GM12864 (cell line): ENCODE measurements around the gene CCRL2.
"Not testable (repeated sequence)": the region's sequence is repeated elsewhere in the genome, so short reads cannot be mapped to it uniquely, and the experiment has no call there.

Experiments
- DNase-seq: peaks from one replicate; pipeline ENCODE4 v3.0.0-alpha.2; 2011; ENCODE audit warnings: low read depth
- H3K4me3 ChIP-seq: 2 replicates; pipeline ENCODE4 v1.5.1; 2011; ENCODE audit warnings: mild to moderate bottlenecking, low read depth, low read length, control low read depth
- CTCF ChIP-seq: IDR thresholded peaks from 2 replicates; pipeline ENCODE4 v1.5.1; 2011; ENCODE audit warnings: low read depth, mild to moderate bottlenecking, moderate library complexity, low read length, control low read depth, inconsistent platforms; ENCODE audit errors: missing control alignments

CCRL2 gene

GRCh38 chr3:46399098-46399497 lies 8.0 kb upstream of the CCRL2 start:
- TF ChIP-seq CTCF: no peak
- no peak for DNase-seq
- no peak overlapping the region for H3K4me3 ChIP-seq

GRCh38 chr3:46399557-46399956 lies 7.5 kb upstream of the CCRL2 start:
- TF ChIP-seq CTCF: no peak
- no peak for DNase-seq
- H3K4me3 ChIP-seq: no peak overlapping the region

- DNase-seq: no peak
- no peak for TF ChIP-seq CTCF
- no peak overlapping the region for H3K4me3 ChIP-seq
Measured at GRCh38 chr3:46400000-46400734, 6.9 kb upstream of the CCRL2 start.

GRCh38 chr3:46400846-46401245 lies 6.2 kb upstream of the CCRL2 start:
- H3K4me3 ChIP-seq: no peak overlapping the region
- TF ChIP-seq CTCF: no peak
- no peak for DNase-seq

- no peak for TF ChIP-seq CTCF
- no peak overlapping the region for H3K4me3 ChIP-seq
- no peak for DNase-seq
Measured at GRCh38 chr3:46401579-46401978, 5.5 kb upstream of the CCRL2 start.

- DNase-seq, H3K4me3 ChIP-seq: not testable (repeated sequence)
Measured at GRCh38 chr3:46402902-46403301, 4.2 kb upstream of the CCRL2 start.

- DNase-seq: no peak
- TF ChIP-seq CTCF: no peak
- no peak overlapping the region for H3K4me3 ChIP-seq
Measured at GRCh38 chr3:46405301-46406019, 1.6 kb upstream of the CCRL2 start.
